ENCODE results near the gene ARAP1. TPM values are rescaled to one million over a fixed set of nuclear protein-coding genes. Genes with fewer than 3 reads are reported as not detected.

The ARAP1 gene
- total RNA-seq, 1 experiment from 2014 or later, result 73.6 TPM

GRCh38 chr11:72724851-72725723 is 27.1 kb downstream of the ARAP1 start:
- CTCF ChIA-PET, result interaction anchor here (0.6 to 2.1 kb wide), 19 partner anchors 8 to 610 kb away, joined by 3 to 25 read pairs (median 4); partner anchors contain the start of genes ARAP1 and STARD10
- Histone ChIP-seq H3K9me3 (ENCODE audit: control insufficient read depth, insufficient read depth, low read depth, low read length) (no peaks in the 10 kb centered on the region), H3K27me3 (ENCODE audit: control insufficient read depth, insufficient read depth, low read length) (no peaks in the 10 kb centered on the region), H3K36me3 (ENCODE audit: control insufficient read depth, insufficient read depth, low read length) (no peaks in the 10 kb centered on the region), H3K27ac (ENCODE audit: low read length) (no peak overlapping the region), H3K4me3 (ENCODE audit: low read depth in 2 of 2, low read length in 2 of 2) (no peak overlapping the region), H3K4me1 (ENCODE audit: control insufficient read depth, insufficient read depth, low read length) (peaks cover 19% of the 10 kb centered on the region)
- intact Hi-C loops (cut with micrococcal nuclease; ENCODE audit: unreplicated experiment) (loop anchor here (2.0 to 5.0 kb wide), 3 partner anchors 67 to 452 kb away; partner anchors contain the start of gene STARD10), in situ Hi-C loops (cut with HindIII; ENCODE audit: low pct_unique_long_range_greater_than_20kb, low sequenced_read_pairs) (no loop called here)
- ATAC-seq, result peak; percentile 57
- no TSS peak for BruUV-seq (replicated peaks)
- POLR2A ChIA-PET, result interaction anchor here (0.5 kb wide), 1 partner anchor 84 kb away, joined by 5 read pairs; no protein-coding TSS in a partner anchor
- DNase-seq (ENCODE audit: low read depth, low spot score), result peak; percentile 60
- TF ChIP-seq POLR2AphosphoS5 (IDR thresholded peaks at IDR 0.05; ENCODE audit: low read depth, low read length) (no peak), SIN3A (IDR thresholded peaks at IDR 0.05; ENCODE audit: borderline replicate concordance, insufficient read depth, low read depth, low read length) (no peak), REST (IDR thresholded peaks at IDR 0.05; ENCODE audit: insufficient read depth in 1 of 2, low read depth in 2 of 2, low read length in 1 of 2) (no peak), CTCF (IDR thresholded peaks at IDR 0.05) (peak; percentile 96), TCF7L2 (IDR thresholded peaks at IDR 0.05; ENCODE audit: low read depth, low read length) (no peak)

DNA sequence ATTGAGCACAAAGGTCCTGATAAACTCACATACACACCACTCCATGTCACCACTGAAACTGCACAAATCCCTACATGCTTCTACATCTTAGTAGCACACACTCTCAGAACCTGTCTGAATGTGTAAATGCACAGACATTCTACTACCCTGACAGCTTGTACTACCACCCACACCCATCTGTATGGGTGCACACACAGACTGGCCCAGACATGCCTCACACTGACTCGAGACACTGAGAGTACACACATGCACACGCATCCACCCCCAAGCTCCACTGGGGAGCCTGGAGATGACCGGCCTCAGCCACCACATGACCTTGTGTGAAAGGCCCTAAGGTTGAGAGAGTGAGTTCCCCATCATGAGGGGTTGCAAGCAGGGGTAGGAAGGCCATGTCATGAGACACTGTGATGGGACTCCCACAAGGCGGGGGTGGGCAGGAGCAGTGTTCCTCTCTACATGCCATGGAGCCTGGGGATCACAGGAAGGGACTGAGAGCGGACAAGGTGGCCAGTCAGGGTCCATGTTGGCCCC is 28.1 kb downstream of the ARAP1 start:
- TF ChIP-seq REST (IDR thresholded peaks at IDR 0.05; ENCODE audit: insufficient read depth in 1 of 2, low read depth in 2 of 2, low read length in 1 of 2) (no peak), TCF7L2 (IDR thresholded peaks at IDR 0.05; ENCODE audit: low read depth, low read length) (no peak), SIN3A (IDR thresholded peaks at IDR 0.05; ENCODE audit: borderline replicate concordance, insufficient read depth, low read depth, low read length) (no peak)
- in situ Hi-C loops (cut with HindIII; ENCODE audit: low pct_unique_long_range_greater_than_20kb, low sequenced_read_pairs) (no loop called here), intact Hi-C loops (cut with micrococcal nuclease; ENCODE audit: unreplicated experiment) (loop anchor here (2.0 kb wide), 1 partner anchor 89 kb away; no protein-coding TSS in a partner anchor)
- Histone ChIP-seq H3K4me3 (ENCODE audit: low read depth in 2 of 2, low read length in 2 of 2) (no peak overlapping the region), H3K4me1 (ENCODE audit: control insufficient read depth, insufficient read depth, low read length) (peaks cover 19% of the 10 kb centered on the region), H3K36me3 (ENCODE audit: control insufficient read depth, insufficient read depth, low read length) (no peaks in the 10 kb centered on the region), H3K9me3 (ENCODE audit: control insufficient read depth, insufficient read depth, low read depth, low read length) (no peaks in the 10 kb centered on the region), H3K27me3 (ENCODE audit: control insufficient read depth, insufficient read depth, low read length) (no peaks in the 10 kb centered on the region), H3K27ac (ENCODE audit: low read length) (no peak overlapping the region)
- BruUV-seq (replicated peaks), result no TSS peak
- ATAC-seq (no peak), DNase-seq (ENCODE audit: low read depth, low spot score) (no peak)
- CTCF ChIA-PET, result interaction anchor here (0.6 to 2.1 kb wide), 3 partner anchors 44 to 88 kb away, joined by 3 to 25 read pairs (median 4); partner anchors contain the start of gene STARD10
- POLR2A ChIA-PET, result no interaction called here

Measured in Panc1 (cell line).